Activated CD8-positive, alpha-beta T cell treated with anti-CD3 and anti-CD28 coated beads for 36 hours (primary cell): ENCODE measurements around the gene CEND1. TPM values are rescaled to one million over a fixed set of nuclear protein-coding genes. Genes with fewer than 3 reads are reported as not detected.

Experiments used
- ATAC-seq: fragments of 200-7000 bp; cut with Tn5 transposase; one replicate; pipeline ENCODE4 v1.10.0; 2021; ENCODE audit warnings: mild to moderate bottlenecking, moderate library complexity
- CTCF ChIA-PET: fragments of 350-600 bp; sonication (Branson Sonifier 250); formaldehyde crosslinking; loops from one replicate; lab custom pipeline; 2021; ENCODE audit warnings: antibody characterized with exemption; lab: Charles Lee
- POLR2A ChIA-PET: fragments of 350-600 bp; sonication (Branson Sonifier 250); formaldehyde crosslinking; loops from one replicate; lab custom pipeline; 2021; ENCODE audit warnings: antibody characterized with exemption; lab: Charles Lee
- DNase-seq: peaks from one replicate; pipeline ENCODE4 v3.0.0-alpha.2; 2020
- H3K27ac Mint-ChIP-seq: one replicate; pipeline ENCODE4 v1.8.0; 2021; ENCODE audit warnings: mild to moderate bottlenecking, mixed read lengths
- H3K27me3 Mint-ChIP-seq: one replicate; pipeline ENCODE4 v1.8.0; 2021; ENCODE audit warnings: mixed read lengths
- H3K36me3 Mint-ChIP-seq: one replicate; pipeline ENCODE4 v1.8.0; 2021; ENCODE audit warnings: low read depth, mixed read lengths
- H3K4me1 Mint-ChIP-seq: one replicate; pipeline ENCODE4 v1.8.0; 2021; ENCODE audit warnings: low read depth, mixed read lengths
- H3K4me3 Mint-ChIP-seq: one replicate; pipeline ENCODE4 v1.8.0; 2021; ENCODE audit warnings: mild to moderate bottlenecking, moderate library complexity, mixed read lengths
- H3K9me3 Mint-ChIP-seq: one replicate; pipeline ENCODE4 v1.8.0; 2021; ENCODE audit warnings: mixed read lengths
- CTCF ChIP-seq: fragments of 200-600 bp; IDR thresholded peaks from one replicate; pipeline ENCODE4 v1.8.0; 2022; ENCODE audit warnings: antibody characterized with exemption, mild to moderate bottlenecking
- intact Hi-C: fragments of 100-400 bp; cut with micrococcal nuclease; formaldehyde crosslinking; loops from one replicate; pipeline ENCODE4 v1.10.0; 2022
- total RNA-seq, 2 experiments: library from RNA; stranded (reverse); gene quantifications; one replicate each; pipeline ENCODE4 v1.2.3, GENCODE V29; 2021

CEND1 gene
- total RNA-seq, 2 experiments from 2014 or later, result 0.20 to 0.25 TPM

- CTCF ChIA-PET, result interaction anchor here (0.9 to 1.3 kb wide), 2 partner anchors 10 to 14 kb away, joined by 3 read pairs; partner anchors contain the start of genes PNPLA2, POLR2L and TSPAN4
- no peak overlapping the region for H3K27ac Mint-ChIP-seq
- H3K27me3 Mint-ChIP-seq, result peaks cover 39% of the 10 kb centered on the region
- H3K9me3 Mint-ChIP-seq, result no peaks in the 10 kb centered on the region
- DNase-seq, result no peak
- H3K36me3 Mint-ChIP-seq, result peaks cover 11% of the 10 kb centered on the region
- TF ChIP-seq CTCF, result no peak
- no peak for ATAC-seq
- H3K4me1 Mint-ChIP-seq, result peaks cover 34% of the 10 kb centered on the region
- no peak overlapping the region for H3K4me3 Mint-ChIP-seq
- POLR2A ChIA-PET, result interaction anchor here (9.3 to 21.1 kb wide), 2 partner anchors 13 kb away, joined by 81 to 273 read pairs; partner anchors contain the start of genes PNPLA2, POLR2L, RPLP2 and TSPAN4
- intact Hi-C loops, result no loop called here
Measured at GRCh38 chr11:828506-829175, 38.8 kb upstream of the CEND1 start.

- Mint-ChIP-seq H3K9me3 (no peaks in the 10 kb centered on the region), H3K4me3 (peak within 1 kb of the TSS; percentile 65), H3K36me3 (peaks cover 13% of the 10 kb centered on the region), H3K4me1 (peaks cover 33% of the 10 kb centered on the region), H3K27ac (no peak within 1 kb of the TSS), H3K27me3 (peaks cover 39% of the 10 kb centered on the region)
- ChIA-PET CTCF (interaction anchor here (1.2 to 1.3 kb wide), 2 partner anchors 15 to 16 kb away, joined by 3 to 4 read pairs; partner anchors contain the start of genes POLR2L and TSPAN4), POLR2A (interaction anchor here (9.3 to 21.1 kb wide), 2 partner anchors 12 to 13 kb away, joined by 81 to 273 read pairs; partner anchors contain the start of genes PNPLA2, POLR2L, RPLP2 and TSPAN4)
- DNase-seq (peak; percentile 21), ATAC-seq (no peak)
- TF ChIP-seq CTCF, result no peak
- intact Hi-C loops, result no loop called here
Measured at GRCh38 chr11:827897-828192, 38.0 kb upstream of the CEND1 start, which contains the start of gene CRACR2B. Gene CRACR2B, plus strand, starts transcription at chr11:827919. Its CDS starts 689 bp downstream, at chr11:828608.

GRCh38 chr11:827146-827896 is 37.4 kb upstream of the CEND1 start:
- ATAC-seq (peak; percentile 28), DNase-seq (peak; percentile 42)
- Mint-ChIP-seq H3K4me3 (peak overlapping the region; percentile 65), H3K27me3 (peaks cover 39% of the 10 kb centered on the region), H3K9me3 (no peaks in the 10 kb centered on the region), H3K27ac (no peak overlapping the region), H3K4me1 (peaks cover 33% of the 10 kb centered on the region), H3K36me3 (peaks cover 13% of the 10 kb centered on the region)
- ChIA-PET POLR2A (interaction anchor here (9.3 to 21.1 kb wide), 2 partner anchors 11 to 14 kb away, joined by 81 to 273 read pairs; partner anchors contain the start of genes PNPLA2, POLR2L, RPLP2 and TSPAN4), CTCF (interaction anchor here (1.2 to 1.3 kb wide), 2 partner anchors 16 to 17 kb away, joined by 3 to 4 read pairs; partner anchors contain the start of genes POLR2L and TSPAN4)
- TF ChIP-seq CTCF, result no peak
- intact Hi-C loops, result no loop called here

GRCh38 chr11:826836-827145 is 36.9 kb upstream of the CEND1 start:
- peak; percentile 42 for DNase-seq
- POLR2A ChIA-PET, result interaction anchor here (1.1 to 21.1 kb wide), 3 partner anchors 8 to 14 kb away, joined by 3 to 273 read pairs (median 81); partner anchors contain the start of genes PNPLA2, POLR2L, RPLP2 and TSPAN4
- H3K4me1 Mint-ChIP-seq, result peaks cover 36% of the 10 kb centered on the region
- H3K36me3 Mint-ChIP-seq, result peaks cover 13% of the 10 kb centered on the region
- peaks cover 38% of the 10 kb centered on the region for H3K27me3 Mint-ChIP-seq
- H3K9me3 Mint-ChIP-seq, result no peaks in the 10 kb centered on the region
- ATAC-seq, result peak; percentile 14
- intact Hi-C loops, result no loop called here
- TF ChIP-seq CTCF, result no peak
- H3K27ac Mint-ChIP-seq, result no peak overlapping the region
- peak overlapping the region; percentile 65 for H3K4me3 Mint-ChIP-seq
- CTCF ChIA-PET, result interaction anchor here (1.2 kb wide), 1 partner anchor 18 kb away, joined by 4 read pairs; no protein-coding TSS in a partner anchor
